Mesenchymal stem cell (in vitro differentiated cells and primary cell): ENCODE measurements around the gene SCFD2.

ENCODE experiments used
- DNase-seq: peaks from one replicate; pipeline ENCODE4 v3.0.0-alpha.2; 2013
- H2AFZ ChIP-seq: one replicate; pipeline ENCODE4 v1.6.1; 2013; ENCODE audit warnings: low read depth, mild to moderate bottlenecking, control low read depth, inconsistent platforms, low read length, moderate library complexity
- H2AK5ac ChIP-seq: 2 replicates; pipeline ENCODE4 v1.6.1; 2013; ENCODE audit warnings: low read length, moderate library complexity, mild to moderate bottlenecking, inconsistent platforms; ENCODE audit not compliant: severe bottlenecking
- H2BK120ac ChIP-seq: one replicate; pipeline ENCODE4 v1.6.1; 2013; ENCODE audit warnings: low read depth, mild to moderate bottlenecking, inconsistent platforms, low read length, moderate library complexity
- H2BK12ac ChIP-seq, 2 experiments: one replicate each; pipeline ENCODE4 v1.6.1; 2013; ENCODE audit warnings: inconsistent platforms in 2 of 2, low read length in 2 of 2, mild to moderate bottlenecking in 2 of 2, moderate library complexity in 2 of 2, control low read depth in 1 of 2
- H2BK15ac ChIP-seq: one replicate; pipeline ENCODE4 v1.6.1; 2013; ENCODE audit warnings: mild to moderate bottlenecking, low read depth, inconsistent platforms; ENCODE audit not compliant: poor library complexity, severe bottlenecking
- H2BK5ac ChIP-seq: 2 replicates; pipeline ENCODE4 v1.6.1; 2013; ENCODE audit warnings: low read depth, mild to moderate bottlenecking, low read length, control low read depth, inconsistent platforms; ENCODE audit not compliant: poor library complexity, severe bottlenecking
- H3K14ac ChIP-seq, 2 experiments: one replicate each; pipeline ENCODE4 v1.6.1; 2013; ENCODE audit warnings: inconsistent platforms in 2 of 2, low read length in 2 of 2, control low read depth in 1 of 2, mild to moderate bottlenecking in 1 of 2, moderate library complexity in 1 of 2
- H3K18ac ChIP-seq, 2 experiments: one replicate each; pipeline ENCODE4 v1.6.1; 2013; ENCODE audit warnings: inconsistent platforms in 2 of 2, low read length in 2 of 2, control low read depth in 1 of 2, low read depth in 1 of 2, mild to moderate bottlenecking in 1 of 2
- H3K23ac ChIP-seq, 2 experiments: one replicate each; pipeline ENCODE4 v1.6.1; 2013; ENCODE audit warnings: inconsistent platforms in 2 of 2, low read length in 2 of 2, mild to moderate bottlenecking in 2 of 2, moderate library complexity in 2 of 2, control low read depth in 1 of 2
- H3K27ac ChIP-seq: 2 replicates; pipeline ENCODE4 v1.5.1; 2013; ENCODE audit warnings: mild to moderate bottlenecking, moderate library complexity, low read length, control low read depth, inconsistent platforms; ENCODE audit not compliant: poor library complexity, severe bottlenecking
- H3K27me3 ChIP-seq, 2 experiments: 2 replicates each; pipeline versions ENCODE4 v1.6.1 to v1.7.0; 2013; ENCODE audit warnings: low read length in 2 of 2, mild to moderate bottlenecking in 2 of 2, moderate library complexity in 2 of 2, control low read depth in 1 of 2, inconsistent platforms in 1 of 2; ENCODE audit not compliant: control insufficient read depth in 1 of 2, insufficient read depth in 1 of 2
- H3K36me3 ChIP-seq, 2 experiments: 2 replicates each; pipeline versions ENCODE4 v1.6.1 to v1.7.0; 2013; ENCODE audit warnings: low read length in 2 of 2, control low read depth in 1 of 2, inconsistent platforms in 1 of 2, low read depth in 1 of 2, mild to moderate bottlenecking in 1 of 2; ENCODE audit not compliant: insufficient read depth in 2 of 2, control insufficient read depth in 1 of 2
- H3K4ac ChIP-seq, 2 experiments: one replicate each; pipeline ENCODE4 v1.6.1; 2013; ENCODE audit warnings: inconsistent platforms in 2 of 2, low read length in 2 of 2, mild to moderate bottlenecking in 2 of 2, moderate library complexity in 2 of 2, control low read depth in 1 of 2, low read depth in 1 of 2
- H3K4me1 ChIP-seq: 2 replicates; pipeline ENCODE4 v1.6.1; 2013; ENCODE audit warnings: low read depth, low read length, control low read depth; ENCODE audit not compliant: control insufficient read depth, insufficient read depth
- H3K4me2 ChIP-seq: 2 replicates; pipeline ENCODE4 v1.6.1; 2013; ENCODE audit warnings: low read length, mild to moderate bottlenecking, inconsistent platforms; ENCODE audit not compliant: poor library complexity, severe bottlenecking
- H3K4me3 ChIP-seq, 2 experiments: 2 replicates each; pipeline versions ENCODE4 v1.5.1 to v1.7.0; 2013; ENCODE audit warnings: low read length in 2 of 2, mild to moderate bottlenecking in 2 of 2, control low read depth in 1 of 2, low read depth in 1 of 2; ENCODE audit not compliant: insufficient read depth in 1 of 2
- H3K79me1 ChIP-seq: replicated peaks from 2 replicates; pipeline ENCODE4 v1.6.1; 2013; ENCODE audit warnings: mild to moderate bottlenecking, control low read depth, low read length, inconsistent platforms; ENCODE audit not compliant: poor library complexity, severe bottlenecking
- H3K9ac ChIP-seq: 2 replicates; pipeline ENCODE4 v1.7.0; 2013; ENCODE audit warnings: mild to moderate bottlenecking, low read length, moderate library complexity
- H3K9me3 ChIP-seq: 2 replicates; pipeline ENCODE4 v1.7.0; 2013; ENCODE audit warnings: mild to moderate bottlenecking, low read length; ENCODE audit not compliant: control insufficient read depth
- H4K8ac ChIP-seq: one replicate; pipeline ENCODE4 v1.6.1; 2013; ENCODE audit warnings: inconsistent platforms, mild to moderate bottlenecking, low read length, moderate library complexity
- H4K91ac ChIP-seq: one replicate; pipeline ENCODE4 v1.6.1; 2013; ENCODE audit warnings: mild to moderate bottlenecking, low read length, inconsistent platforms
- WGBS: methylation state at CpG from one replicate; pipeline ENCODE4 v1.1.7; 2013; ENCODE audit warnings: mixed read lengths; 5-methylcytosine and 5-hydroxymethylcytosine counted together

Gene SCFD2

DNA sequence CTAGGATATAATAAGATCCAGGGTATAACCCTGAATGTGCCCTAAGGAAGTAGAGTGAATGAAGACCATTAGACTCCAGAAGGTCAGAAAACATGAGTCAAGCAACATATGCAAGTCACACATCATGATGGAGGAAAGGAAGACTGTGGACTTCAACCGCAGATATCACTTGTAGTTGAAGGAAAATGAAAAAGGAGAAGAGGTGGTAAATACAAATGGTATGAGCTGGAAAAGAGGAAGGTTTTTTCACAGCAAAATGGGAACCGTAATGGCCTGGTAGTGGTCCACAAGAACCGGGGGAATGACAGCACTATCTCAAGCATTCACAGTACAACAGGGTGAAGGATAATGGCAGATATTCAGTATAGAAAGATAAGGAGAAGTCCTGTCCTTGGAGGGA lies 5.2 kb upstream of the SCFD2 start:
- no peak overlapping the region for H3K4me3 ChIP-seq
- no peaks in the 10 kb centered on the region for H3K9me3 ChIP-seq
- no peak for DNase-seq
- no peak overlapping the region for H3K18ac ChIP-seq
- no peak overlapping the region for H2BK120ac ChIP-seq
- no peak overlapping the region for H3K23ac ChIP-seq
- H3K27ac ChIP-seq: no peak overlapping the region
- no peak overlapping the region for H2BK12ac ChIP-seq
- no peak overlapping the region for H4K8ac ChIP-seq
- no peaks in the 10 kb centered on the region for H3K36me3 ChIP-seq
- H2BK15ac ChIP-seq: no peak overlapping the region
- H3K4me1 ChIP-seq: no peaks in the 10 kb centered on the region
- no peak overlapping the region for H4K91ac ChIP-seq
- no peak overlapping the region for H2BK5ac ChIP-seq
- H3K4ac ChIP-seq: no peak overlapping the region
- H3K79me1 ChIP-seq: no peaks in the 10 kb centered on the region
- no peak overlapping the region for H3K4me2 ChIP-seq
- no peak overlapping the region for H3K9ac ChIP-seq
- no peak overlapping the region for H2AK5ac ChIP-seq
- no peak overlapping the region for H2AFZ ChIP-seq
- 99% methylated on average over 3 of the region's 3 CpGs for WGBS
- peaks cover 0 to 16% of the 10 kb centered on the region in 2 experiments for H3K27me3 ChIP-seq
- no peak overlapping the region for H3K14ac ChIP-seq

DNA sequence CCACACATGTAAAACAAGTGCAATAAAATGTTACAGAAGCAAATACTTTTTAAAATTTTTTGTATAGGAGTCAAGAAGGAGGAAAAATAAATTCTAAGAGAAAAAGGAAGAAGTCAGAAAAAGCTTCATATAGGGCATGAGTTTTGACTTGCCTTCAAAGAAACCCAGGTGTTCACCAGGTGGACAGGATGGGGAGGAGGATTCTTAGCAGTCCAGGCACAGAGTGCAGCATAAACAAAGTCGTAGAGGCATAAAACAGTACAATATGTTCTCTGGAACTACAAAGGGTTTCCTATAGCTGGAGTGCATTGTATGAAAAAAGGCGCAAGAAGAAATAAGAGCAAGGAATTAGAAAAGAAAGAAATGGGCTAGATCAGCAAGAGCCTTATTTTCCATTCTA lies 1.9 kb upstream of the SCFD2 start:
- H3K23ac ChIP-seq: no peak overlapping the region
- no peak overlapping the region for H2AK5ac ChIP-seq
- no peaks in the 10 kb centered on the region for H3K4me1 ChIP-seq
- no peak overlapping the region for H3K27ac ChIP-seq
- no peak overlapping the region for H3K4me3 ChIP-seq
- H3K36me3 ChIP-seq: no peaks in the 10 kb centered on the region
- H4K91ac ChIP-seq: no peak overlapping the region
- no peak overlapping the region for H2AFZ ChIP-seq
- H3K4me2 ChIP-seq: no peak overlapping the region
- H3K27me3 ChIP-seq: peaks cover 0 to 16% of the 10 kb centered on the region in 2 experiments
- no peak overlapping the region for H2BK12ac ChIP-seq
- no peak overlapping the region for H2BK120ac ChIP-seq
- H3K9me3 ChIP-seq: no peaks in the 10 kb centered on the region
- H3K18ac ChIP-seq: no peak overlapping the region
- H2BK5ac ChIP-seq: no peak overlapping the region
- DNase-seq: no peak
- H3K79me1 ChIP-seq: peaks cover 6% of the 10 kb centered on the region
- H4K8ac ChIP-seq: no peak overlapping the region
- no peak overlapping the region for H3K4ac ChIP-seq
- H3K9ac ChIP-seq: no peak overlapping the region
- 95% methylated on average over 2 of the region's 2 CpGs for WGBS
- no peak overlapping the region for H3K14ac ChIP-seq
- H2BK15ac ChIP-seq: no peak overlapping the region

DNA sequence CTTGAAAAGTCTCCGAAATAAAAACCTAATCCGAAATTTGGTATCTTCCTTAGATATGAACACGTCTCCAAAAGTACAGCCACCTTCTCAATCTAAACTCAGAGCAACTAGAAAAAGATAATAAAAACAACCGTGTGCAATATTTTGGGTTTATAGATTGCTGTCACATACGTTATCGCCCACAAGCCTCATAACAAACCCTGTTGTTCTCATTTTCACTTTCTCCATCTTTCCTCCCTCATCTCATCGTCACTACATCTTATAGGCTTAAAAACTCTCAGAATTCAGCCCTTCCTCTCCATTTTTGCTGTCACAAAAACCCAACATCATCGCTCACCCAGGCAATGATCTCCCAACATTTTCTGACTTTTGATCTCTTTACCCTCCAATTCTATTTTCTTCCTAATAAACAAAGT lies 448 bp upstream of the SCFD2 start:
- Histone ChIP-seq H2BK12ac (no peak overlapping the region), H3K4ac (no peak overlapping the region), H3K23ac (no peak overlapping the region), H2BK120ac (no peak overlapping the region), H4K91ac (no peak overlapping the region), H2BK15ac (no peak overlapping the region), H3K27ac (no peak overlapping the region), H2BK5ac (no peak overlapping the region), H3K9ac (peak overlapping the region; percentile 87), H4K8ac (no peak overlapping the region), H2AK5ac (no peak overlapping the region), H3K36me3 (no peaks in the 10 kb centered on the region), H3K27me3 (peaks cover 0 to 16% of the 10 kb centered on the region in 2 experiments), H3K4me3 (peak overlapping the region in 1 of 2 experiments; percentile 92), H3K14ac (no peak overlapping the region), H3K4me1 (no peaks in the 10 kb centered on the region), H3K9me3 (no peaks in the 10 kb centered on the region), H3K79me1 (peaks cover 8% of the 10 kb centered on the region), H3K4me2 (peak overlapping the region; percentile 72), H3K18ac (no peak overlapping the region), H2AFZ (no peak overlapping the region)
- WGBS: 27% methylated on average over 8 of the region's 8 CpGs
- DNase-seq: no peak

DNA sequence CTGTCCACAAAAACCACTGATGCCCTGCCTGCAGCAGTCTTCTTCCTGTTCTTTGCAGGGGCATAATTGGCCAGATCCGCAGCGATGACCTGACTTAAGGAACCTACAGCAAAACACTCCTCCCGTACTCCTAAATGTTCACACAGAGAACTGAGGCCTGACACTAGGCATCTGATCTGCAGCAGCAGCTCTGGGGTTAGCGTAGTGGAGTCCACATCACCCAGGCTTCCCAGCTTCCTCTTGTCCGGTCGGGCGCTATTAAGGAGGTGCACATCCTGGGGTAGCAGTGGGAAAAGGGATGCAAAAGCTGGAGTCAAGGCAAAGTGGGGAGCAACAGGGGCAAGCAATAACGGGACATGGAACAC lies 758 bp downstream of the SCFD2 start:
- 3% methylated on average over 7 of the region's 8 CpGs for WGBS
- peaks cover 13% of the 10 kb centered on the region for H3K79me1 ChIP-seq
- H3K14ac ChIP-seq: peak overlapping the region in 1 of 2 experiments; percentile 30

More for the DNA sequence above, 758 bp downstream of the SCFD2 start:
- H2AK5ac ChIP-seq: no peak overlapping the region
- H3K4me2 ChIP-seq: peak overlapping the region; percentile 64
- H3K4me1 ChIP-seq: no peaks in the 10 kb centered on the region
- H2AFZ ChIP-seq: peak overlapping the region; percentile 90
- no peak overlapping the region for H4K91ac ChIP-seq
- no peak overlapping the region for H3K27ac ChIP-seq
- H2BK12ac ChIP-seq: no peak overlapping the region
- H2BK120ac ChIP-seq: no peak overlapping the region
- no peaks in the 10 kb centered on the region for H3K36me3 ChIP-seq
- H3K9me3 ChIP-seq: no peaks in the 10 kb centered on the region
- H3K23ac ChIP-seq: no peak overlapping the region
- H3K4ac ChIP-seq: no peak overlapping the region
- DNase-seq: peak; percentile 41
- H3K4me3 ChIP-seq: peak overlapping the region; percentile 82 to 92
- H4K8ac ChIP-seq: no peak overlapping the region
- peak overlapping the region; percentile 87 for H3K9ac ChIP-seq
- no peak overlapping the region for H2BK15ac ChIP-seq
- H3K18ac ChIP-seq: peak overlapping the region in 1 of 2 experiments; percentile 26
- H2BK5ac ChIP-seq: no peak overlapping the region
- H3K27me3 ChIP-seq: peaks cover 0 to 14% of the 10 kb centered on the region in 2 experiments
